Measurements from ENCODE around the gene GUCY2D. TPM values are rescaled to one million over a fixed set of nuclear protein-coding genes. Genes with fewer than 3 reads are reported as not detected.

GUCY2D gene
- total and polyA plus RNA-seq, 10 donors, result 0.03 to 0.43 (median 0.07) TPM; not detected in 7

- DNase-seq, result no peak
- intact Hi-C loops (cut with DNase I; ENCODE audit: low total_unique reads), result no loop called here
- Histone ChIP-seq H3K36me3 (no peaks in the 10 kb centered on the region), H3K9me3 (peaks cover 0 to 30% (median 25%) of the 10 kb centered on the region in 8 donors), H3K4me3 (no peak overlapping the region), H3K4me1 (no peaks in the 10 kb centered on the region), H3K27ac (no peak overlapping the region), H3K27me3 (replicated peaks in 1 of 7) (peaks cover 0 to 10% (median 0%) of the 10 kb centered on the region in 7 donors)
- WGBS, 5 donors, result 80 to 93% (median 90%) methylated on average over 5 of the region's 5 CpGs
- TF ChIP-seq POLR2A (IDR thresholded peaks at IDR 0.05), result no peak
- TF ChIP-seq POLR2AphosphoS5 (IDR thresholded peaks at IDR 0.05), result no peak
- no peak for TF ChIP-seq CTCF (IDR thresholded peaks at IDR 0.05 in 8 of 11, conservative IDR thresholded peaks at IDR 0.05 in 3 of 11)
Measured at GRCh38 chr17:7977805-7978204, 24.6 kb upstream of the GUCY2D start.

GRCh38 chr17:7982173-7982572, 20.2 kb upstream of the GUCY2D start:
- no peak for DNase-seq
- 72 to 83% (median 79%) methylated on average over 7 of the region's 7 CpGs for WGBS, 5 donors
- H3K27me3 ChIP-seq (replicated peaks in 1 of 7), result peaks cover 0 to 21% (median 0%) of the 10 kb centered on the region in 7 donors
- H3K36me3 ChIP-seq, result no peaks in the 10 kb centered on the region
- TF ChIP-seq POLR2AphosphoS5 (IDR thresholded peaks at IDR 0.05) (no peak), POLR2A (IDR thresholded peaks at IDR 0.05) (no peak), CTCF (IDR thresholded peaks at IDR 0.05 in 8 of 11, conservative IDR thresholded peaks at IDR 0.05 in 3 of 11) (no peak)
- H3K9me3 ChIP-seq, result no peaks in the 10 kb centered on the region
- H3K4me1 ChIP-seq, result no peaks in the 10 kb centered on the region
- H3K4me3 ChIP-seq, result no peak overlapping the region
- no peak overlapping the region for H3K27ac ChIP-seq
- intact Hi-C loops (cut with DNase I; ENCODE audit: low total_unique reads), result no loop called here

- Histone ChIP-seq H3K9me3 (no peaks in the 10 kb centered on the region), H3K27me3 (replicated peaks in 1 of 7) (peaks cover 0 to 21% (median 0%) of the 10 kb centered on the region in 7 donors), H3K36me3 (no peaks in the 10 kb centered on the region), H3K4me1 (no peaks in the 10 kb centered on the region), H3K27ac (no peak overlapping the region), H3K4me3 (no peak overlapping the region)
- WGBS, 5 donors, result 83 to 95% (median 92%) methylated on average over 6 of the region's 6 CpGs
- intact Hi-C loops (cut with DNase I; ENCODE audit: low total_unique reads), result no loop called here
- no peak for DNase-seq
- TF ChIP-seq POLR2A (IDR thresholded peaks at IDR 0.05) (no peak), CTCF (IDR thresholded peaks at IDR 0.05 in 8 of 11, conservative IDR thresholded peaks at IDR 0.05 in 3 of 11) (no peak), POLR2AphosphoS5 (IDR thresholded peaks at IDR 0.05) (no peak)
Measured at GRCh38 chr17:7982666-7983065, 19.7 kb upstream of the GUCY2D start.

GRCh38 chr17:7984904-7985303, 17.5 kb upstream of the GUCY2D start:
- Histone ChIP-seq H3K27me3 (replicated peaks in 1 of 7) (peaks cover 0 to 21% (median 0%) of the 10 kb centered on the region in 7 donors), H3K4me3 (no peak overlapping the region), H3K4me1 (peaks cover 4 to 14% (median 11%) of the 10 kb centered on the region in 6 donors), H3K36me3 (no peaks in the 10 kb centered on the region), H3K9me3 (no peaks in the 10 kb centered on the region), H3K27ac (no peak overlapping the region)
- intact Hi-C loops (cut with DNase I; ENCODE audit: low total_unique reads), result loop anchor here (5.0 kb wide), 2 partner anchors 123 to 163 kb away; no protein-coding TSS in a partner anchor
- TF ChIP-seq CTCF (IDR thresholded peaks at IDR 0.05 in 8 of 11, conservative IDR thresholded peaks at IDR 0.05 in 3 of 11) (no peak), POLR2A (IDR thresholded peaks at IDR 0.05) (no peak), POLR2AphosphoS5 (IDR thresholded peaks at IDR 0.05) (no peak)
- DNase-seq, result no peak
- WGBS, 5 donors, result 82 to 93% (median 84%) methylated on average over 9 of the region's 9 CpGs
